H1 (cell line): ENCODE measurements around the gene INTS6. TPM values are rescaled to one million over a fixed set of nuclear protein-coding genes. Genes with fewer than 3 reads are reported as not detected.

ENCODE experiments used
- CTCF ChIA-PET: fragments of 300-600 bp; sonication (Branson Sonifier 250); formaldehyde crosslinking; loops from one replicate; lab custom pipeline; 2021; ENCODE audit not compliant: partially characterized antibody; lab: Charles Lee
- POLR2A ChIA-PET: fragments of 300-600 bp; sonication (Branson Sonifier 250); formaldehyde crosslinking; loops from one replicate; lab custom pipeline; 2021; ENCODE audit warnings: inconsistent platforms; ENCODE audit not compliant: partially characterized antibody; lab: Charles Lee
- DNase-seq, 2 experiments: peaks; one replicate each; pipeline versions ENCODE4 v3.0.0 to v3.0.0-alpha.2; 2010 to 2022; ENCODE audit warnings: low spot score in 2 of 2, low read depth in 1 of 2, mixed read lengths in 1 of 2
- FAIRE-seq: peaks from 2 replicates; lab custom pipeline; 2011; peaks lifted over from hg19 to GRCh38; lab: Jason Lieb, UNC
- H2AFZ ChIP-seq: 2 replicates; pipeline ENCODE4 v1.8.1; 2012; ENCODE audit warnings: low read length, inconsistent platforms
- H2AK5ac ChIP-seq: 2 replicates; pipeline ENCODE4 v1.6.1; 2013; ENCODE audit warnings: low read depth, low read length
- H2BK120ac ChIP-seq: replicated peaks from 2 replicates; pipeline ENCODE3; 2013; ENCODE audit warnings: low read depth, low read length, inconsistent platforms
- H2BK12ac ChIP-seq: 2 replicates; pipeline ENCODE4 v1.6.1; 2013; ENCODE audit warnings: low read depth, low read length
- H2BK15ac ChIP-seq: 2 replicates; pipeline ENCODE4 v1.6.1; 2013; ENCODE audit warnings: low read length
- H2BK20ac ChIP-seq: 2 replicates; pipeline ENCODE4 v1.6.1; 2013; ENCODE audit warnings: low read length
- H2BK5ac ChIP-seq: 2 replicates; pipeline ENCODE4 v1.6.1; 2013; ENCODE audit warnings: low read depth, low read length
- H3K14ac ChIP-seq: 2 replicates; pipeline ENCODE4 v1.6.1; 2013; ENCODE audit warnings: inconsistent platforms; ENCODE audit not compliant: insufficient read length
- H3K18ac ChIP-seq: 2 replicates; pipeline ENCODE4 v1.6.1; 2013; ENCODE audit warnings: low read length; ENCODE audit errors: extremely low read depth
- H3K23ac ChIP-seq: 2 replicates; pipeline ENCODE4 v1.6.1; 2013; ENCODE audit warnings: inconsistent platforms; ENCODE audit not compliant: insufficient read length
- H3K23me2 ChIP-seq: 2 replicates; pipeline ENCODE4 v1.6.1; 2013; ENCODE audit warnings: low read depth, low read length
- H3K27ac ChIP-seq: 2 replicates; pipeline ENCODE4 v1.6.1; 2011; ENCODE audit warnings: low read depth, low read length, inconsistent platforms
- H3K27me3 ChIP-seq, 4 experiments: replicated peaks in 1 of 4; 1 replicate in 1 of 4; 2 replicates in 3 of 4; pipeline versions ENCODE4 v1.6.1 to v1.8.1; 2011 to 2013; ENCODE audit warnings: low read length in 3 of 4, mild to moderate bottlenecking in 3 of 4, inconsistent platforms in 2 of 4, mixed read lengths in 2 of 4, moderate library complexity in 1 of 4; ENCODE audit not compliant: control insufficient read depth in 3 of 4, insufficient read depth in 3 of 4; ENCODE audit errors: extremely low read depth in 1 of 4
- H3K36me3 ChIP-seq, 4 experiments: 2 replicates each; pipeline versions ENCODE4 v1.6.1 to v1.8.1; 2011 to 2013; ENCODE audit warnings: mild to moderate bottlenecking in 4 of 4, low read length in 3 of 4, moderate library complexity in 2 of 4, control low read depth in 1 of 4, inconsistent platforms in 1 of 4; ENCODE audit not compliant: insufficient read depth in 4 of 4, control insufficient read depth in 2 of 4
- H3K4ac ChIP-seq: replicated peaks from 2 replicates; pipeline ENCODE3; 2013; ENCODE audit warnings: low read length, low read depth, mixed read lengths, inconsistent platforms; ENCODE audit not compliant: insufficient read length
- H3K4me1 ChIP-seq, 4 experiments: replicated peaks in 1 of 4; 1 replicate in 1 of 4; 2 replicates in 3 of 4; pipeline versions ENCODE4 v1.6.1 to v1.8.1; 2011 to 2013; ENCODE audit warnings: low read length in 3 of 4, inconsistent platforms in 2 of 4, mixed read lengths in 1 of 4; ENCODE audit not compliant: insufficient read depth in 4 of 4, control insufficient read depth in 3 of 4
- H3K4me2 ChIP-seq, 2 experiments: 2 replicates each; pipeline versions ENCODE4 v1.6.1 to v1.8.1; 2011 to 2013; ENCODE audit warnings: low read depth in 2 of 2, low read length in 2 of 2, control low read depth in 1 of 2, inconsistent platforms in 1 of 2, mild to moderate bottlenecking in 1 of 2; ENCODE audit not compliant: insufficient read depth in 1 of 2
- H3K4me3 ChIP-seq, 4 experiments: fragments of 200-600, 300-600 bp in 1 of 4; sonication (generic), shearing (Covaris generic), sonication (Bioruptor Twin) in 1 of 4; 2 replicates each; pipeline versions ENCODE4 v1.5.1 to v1.8.1; 2011 to 2016; ENCODE audit warnings: low read length in 4 of 4, low read depth in 3 of 4, control low read depth in 2 of 4, inconsistent platforms in 2 of 4, mild to moderate bottlenecking in 2 of 4, mixed read lengths in 1 of 4, moderate library complexity in 1 of 4; ENCODE audit not compliant: insufficient read depth in 2 of 4; ENCODE audit errors: extremely low read depth in 1 of 4
- H3K56ac ChIP-seq: replicated peaks from 2 replicates; pipeline ENCODE3; 2013; ENCODE audit warnings: low read depth, mild to moderate bottlenecking, mixed read lengths, low read length, inconsistent platforms; ENCODE audit not compliant: insufficient read length
- H3K79me1 ChIP-seq: 2 replicates; pipeline ENCODE4 v1.6.1; 2013; ENCODE audit warnings: low read depth, low read length, control low read depth
- H3K79me2 ChIP-seq, 2 experiments: 2 replicates each; pipeline versions ENCODE4 v1.6.1 to v1.8.1; 2012 to 2013; ENCODE audit warnings: low read length in 2 of 2, mild to moderate bottlenecking in 2 of 2, inconsistent platforms in 1 of 2; ENCODE audit not compliant: insufficient read depth in 2 of 2, control insufficient read depth in 1 of 2
- H3K9ac ChIP-seq, 4 experiments: replicated peaks in 1 of 4; 1 replicate in 1 of 4; 2 replicates in 3 of 4; pipeline versions ENCODE4 v1.6.1 to v1.8.1; 2011 to 2013; ENCODE audit warnings: low read depth in 3 of 4, low read length in 3 of 4, control low read depth in 2 of 4, mild to moderate bottlenecking in 2 of 4, moderate library complexity in 2 of 4, inconsistent platforms in 1 of 4; ENCODE audit errors: extremely low read depth in 1 of 4
- H3K9me3 ChIP-seq, 2 experiments: 2 replicates each; pipeline versions ENCODE4 v1.6.1 to v1.8.1; 2012 to 2013; ENCODE audit warnings: mild to moderate bottlenecking in 2 of 2, moderate library complexity in 2 of 2, control low read depth in 1 of 2, inconsistent platforms in 1 of 2, low read depth in 1 of 2, low read length in 1 of 2, mixed read lengths in 1 of 2; ENCODE audit not compliant: insufficient read depth in 2 of 2
- H4K20me1 ChIP-seq, 2 experiments: replicated peaks in 1 of 2; 2 replicates each; pipeline versions ENCODE3 to v1.8.1; 2011 to 2013; ENCODE audit warnings: inconsistent platforms in 2 of 2, low read length in 2 of 2, mild to moderate bottlenecking in 1 of 2; ENCODE audit not compliant: insufficient read depth in 2 of 2, control insufficient read depth in 1 of 2
- H4K5ac ChIP-seq: 2 replicates; pipeline ENCODE4 v1.6.1; 2013; ENCODE audit warnings: low read length, low read depth, mixed read lengths, inconsistent platforms; ENCODE audit not compliant: insufficient read length
- H4K8ac ChIP-seq: 2 replicates; pipeline ENCODE4 v1.8.0; 2013; ENCODE audit warnings: mild to moderate bottlenecking, moderate library complexity, low read length, inconsistent platforms; ENCODE audit not compliant: insufficient read depth; ENCODE audit errors: extremely low read depth
- H4K91ac ChIP-seq: replicated peaks from 2 replicates; pipeline ENCODE3; 2013; ENCODE audit warnings: low read length, mixed read lengths, inconsistent platforms; ENCODE audit not compliant: insufficient read length
- BACH1 ChIP-seq: IDR thresholded peaks from 2 replicates; pipeline ENCODE4 v1.6.1; 2012; ENCODE audit warnings: low read length, improper control_type of control experiment
- BRCA1 ChIP-seq: IDR thresholded peaks from 2 replicates; pipeline ENCODE4 v1.6.1; 2012; ENCODE audit warnings: low read depth, low read length, improper control_type of control experiment
- CBX8 ChIP-seq: fragments of 300-800, 300-1000 bp; sonication (generic); IDR thresholded peaks from 2 replicates; pipeline ENCODE4 v1.7.1; 2016; ENCODE audit warnings: low read depth, low read length, borderline replicate concordance
- EZH2 ChIP-seq: fragments of 200-600 bp; sonication (generic); IDR thresholded peaks from 2 replicates; pipeline ENCODE4 v1.7.1; 2012; ENCODE audit warnings: low read depth, mild to moderate bottlenecking, moderate library complexity, low read length, inconsistent platforms; ENCODE audit not compliant: severe bottlenecking
- FOSL1 ChIP-seq: IDR thresholded peaks from 2 replicates; pipeline ENCODE4 v1.6.1; 2011; ENCODE audit warnings: mild to moderate bottlenecking, low read depth, low read length, moderate library complexity; ENCODE audit not compliant: insufficient read depth
- GTF2F1 ChIP-seq: IDR thresholded peaks from 2 replicates; pipeline ENCODE4 v1.6.1; 2012; ENCODE audit warnings: low read depth, low read length, improper control_type of control experiment, borderline replicate concordance
- RNF2 ChIP-seq: fragments of 200-900, 300-1000 bp; sonication (generic); IDR thresholded peaks from 2 replicates; pipeline ENCODE4 v1.7.1; 2016; ENCODE audit warnings: borderline replicate concordance, low read depth, mild to moderate bottlenecking, antibody characterized with exemption, low read length; ENCODE audit not compliant: poor library complexity, severe bottlenecking; ENCODE audit errors: missing control alignments
- SAP30 ChIP-seq: fragments of 300-600 bp; sonication (generic); IDR thresholded peaks from 2 replicates; pipeline ENCODE4 v1.7.1; 2012; ENCODE audit warnings: low read length, moderate library complexity, mild to moderate bottlenecking, inconsistent platforms; ENCODE audit not compliant: insufficient read depth, insufficient replicate concordance
- SIN3A ChIP-seq, 2 experiments: IDR thresholded peaks in 1 of 2; conservative IDR thresholded peaks in 1 of 2; 2 replicates each; pipeline ENCODE4 v1.6.1; 2011 to 2012; ENCODE audit warnings: low read length in 2 of 2, improper control_type of control experiment in 1 of 2, low read depth in 1 of 2, mild to moderate bottlenecking in 1 of 2
- SRF ChIP-seq: IDR thresholded peaks from 2 replicates; pipeline ENCODE4 v1.6.1; 2011; ENCODE audit warnings: mild to moderate bottlenecking, low read depth, low read length, moderate library complexity
- TAF1 ChIP-seq: IDR thresholded peaks from 2 replicates; pipeline ENCODE4 v1.6.1; 2011; ENCODE audit warnings: mild to moderate bottlenecking, low read depth, low read length
- WGBS, 2 experiments: shearing (Covaris generic) in 1 of 2; methylation state at CpG; one replicate each; pipeline versions ENCODE4 v1.1.6 to v1.1.7; 2013 to 2015; ENCODE audit warnings: low lambda C conversion rate in 2 of 2, mixed read lengths in 2 of 2, inconsistent platforms in 1 of 2, low coverage in 1 of 2, missing lambda C conversion rate in 1 of 2; ENCODE audit not compliant: insufficient replicate concordance in 2 of 2, insufficient coverage in 1 of 2, insufficient read length in 1 of 2; ENCODE audit errors: extremely low coverage in 1 of 2, missing lambda C conversion rate in 1 of 2; 5-methylcytosine and 5-hydroxymethylcytosine counted together
- polyA plus RNA-seq, 7 experiments: library from polyadenylated mRNA; depleted of rRNA in 3 of 7; stranded (reverse) in 5 of 7; unstranded in 2 of 7; fragments of >200 nt in 5 of 7; fragments of 200-250 nt in 2 of 7; gene quantifications; 1 replicate in 5 of 7; 2 replicates in 1 of 7; 4 replicates in 1 of 7; pipeline versions ENCODE4 v1.2.1 to v1.2.3, GENCODE V29; 2011 to 2013; ENCODE audit warnings: missing spikeins in 2 of 7, mixed read lengths in 2 of 7
- total RNA-seq: library from RNA; stranded (reverse); fragmentation: NEBNext Ultra II Directional; extraction: Animal tissue kit (Norgen Biotek cat#: 25700); gene quantifications from 2 replicates; pipeline ENCODE4 v1.2.1, GENCODE V29; 2021

INTS6 gene
- total and polyA plus RNA-seq, 2 of the 8 experiments (the other 6 are each of a cell fraction or from before 2014, with no cell fraction given) = 12.6 to 42.8 TPM

- Histone ChIP-seq H4K20me1 (no peaks in the 10 kb centered on the region), H3K4me3 (no peak overlapping the region), H3K36me3 (peaks cover 0 to 28% (median 15%) of the 10 kb centered on the region in 4 experiments; a peak in 6 of 8 replicates), H3K27me3 (no peaks in the 10 kb centered on the region), H3K79me1 (no peaks in the 10 kb centered on the region), H3K4ac (no peak overlapping the region), H4K8ac (no peak overlapping the region), H3K4me1 (no peaks in the 10 kb centered on the region), H3K79me2 (peaks cover 0 to 13% of the 10 kb centered on the region in 2 experiments; a peak in 1 of 4 replicates), H2BK20ac (no peak overlapping the region), H2BK120ac (no peak overlapping the region), H3K56ac (no peak overlapping the region), H2BK5ac (no peak overlapping the region), H4K91ac (no peak overlapping the region), H3K27ac (no peak overlapping the region), H2AFZ (no peak overlapping the region), H4K5ac (no peak overlapping the region), H3K9ac (no peak overlapping the region), H2BK12ac (no peak overlapping the region), H3K4me2 (no peak overlapping the region), H3K9me3 (no peaks in the 10 kb centered on the region), H3K23ac (no peak overlapping the region), H2BK15ac (no peak overlapping the region), H3K18ac (no peak overlapping the region), H3K14ac (no peak overlapping the region), H2AK5ac (no peak overlapping the region), H3K23me2 (no peaks in the 10 kb centered on the region)
- 93% methylated on average over 2 of the region's 2 CpGs; no CpG with 5 or more reads in 1 of the 2 experiments for WGBS, 2 experiments
- FAIRE-seq = no peak
- ChIA-PET POLR2A (no interaction called here), CTCF (interaction anchor here (0.6 kb wide), 1 partner anchor 10 kb away, joined by 3 read pairs; no protein-coding TSS in a partner anchor)
- no peak for DNase-seq
- no peak for TF ChIP-seq SAP30
- no peak for TF ChIP-seq TAF1
- no peak for TF ChIP-seq EZH2
- no peak for TF ChIP-seq SRF
- no peak for TF ChIP-seq SIN3A (conservative IDR thresholded peaks at IDR 0.05 in 1 of 2, IDR thresholded peaks at IDR 0.05 in 1 of 2; ENCODE audit: low read depth in 1 of 2, low read length in 2 of 2)
- no peak for TF ChIP-seq BACH1
- no peak for TF ChIP-seq FOSL1
- no peak for TF ChIP-seq RNF2
- TF ChIP-seq GTF2F1 = no peak
- TF ChIP-seq BRCA1 = no peak
- TF ChIP-seq CBX8 = no peak
Measured at GRCh38 chr13:51385114-51385513, 67.7 kb downstream of the INTS6 start.
